ENCODE results near the gene MSMO1. TPM values are rescaled to one million over a fixed set of nuclear protein-coding genes. Genes with fewer than 3 reads are reported as not detected.

Gene MSMO1
- total RNA-seq, 1 experiment from 2014 or later: 53.9 TPM

- no peak overlapping the region for H3K27ac ChIP-seq (ENCODE audit: low read length)
- no TSS peak for BruUV-seq (replicated peaks)
- TF ChIP-seq POLR2AphosphoS5 (IDR thresholded peaks at IDR 0.05; ENCODE audit: low read depth, low read length): no peak
- TF ChIP-seq, protein P1, sequence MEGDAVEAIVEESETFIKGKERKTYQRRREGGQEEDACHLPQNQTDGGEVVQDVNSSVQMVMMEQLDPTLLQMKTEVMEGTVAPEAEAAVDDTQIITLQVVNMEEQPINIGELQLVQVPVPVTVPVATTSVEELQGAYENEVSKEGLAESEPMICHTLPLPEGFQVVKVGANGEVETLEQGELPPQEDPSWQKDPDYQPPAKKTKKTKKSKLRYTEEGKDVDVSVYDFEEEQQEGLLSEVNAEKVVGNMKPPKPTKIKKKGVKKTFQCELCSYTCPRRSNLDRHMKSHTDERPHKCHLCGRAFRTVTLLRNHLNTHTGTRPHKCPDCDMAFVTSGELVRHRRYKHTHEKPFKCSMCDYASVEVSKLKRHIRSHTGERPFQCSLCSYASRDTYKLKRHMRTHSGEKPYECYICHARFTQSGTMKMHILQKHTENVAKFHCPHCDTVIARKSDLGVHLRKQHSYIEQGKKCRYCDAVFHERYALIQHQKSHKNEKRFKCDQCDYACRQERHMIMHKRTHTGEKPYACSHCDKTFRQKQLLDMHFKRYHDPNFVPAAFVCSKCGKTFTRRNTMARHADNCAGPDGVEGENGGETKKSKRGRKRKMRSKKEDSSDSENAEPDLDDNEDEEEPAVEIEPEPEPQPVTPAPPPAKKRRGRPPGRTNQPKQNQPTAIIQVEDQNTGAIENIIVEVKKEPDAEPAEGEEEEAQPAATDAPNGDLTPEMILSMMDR (IDR thresholded peaks at IDR 0.05): no peak
- no peak for TF ChIP-seq TCF7L2 (IDR thresholded peaks at IDR 0.05; ENCODE audit: low read depth, low read length)
- TF ChIP-seq, protein P2, sequence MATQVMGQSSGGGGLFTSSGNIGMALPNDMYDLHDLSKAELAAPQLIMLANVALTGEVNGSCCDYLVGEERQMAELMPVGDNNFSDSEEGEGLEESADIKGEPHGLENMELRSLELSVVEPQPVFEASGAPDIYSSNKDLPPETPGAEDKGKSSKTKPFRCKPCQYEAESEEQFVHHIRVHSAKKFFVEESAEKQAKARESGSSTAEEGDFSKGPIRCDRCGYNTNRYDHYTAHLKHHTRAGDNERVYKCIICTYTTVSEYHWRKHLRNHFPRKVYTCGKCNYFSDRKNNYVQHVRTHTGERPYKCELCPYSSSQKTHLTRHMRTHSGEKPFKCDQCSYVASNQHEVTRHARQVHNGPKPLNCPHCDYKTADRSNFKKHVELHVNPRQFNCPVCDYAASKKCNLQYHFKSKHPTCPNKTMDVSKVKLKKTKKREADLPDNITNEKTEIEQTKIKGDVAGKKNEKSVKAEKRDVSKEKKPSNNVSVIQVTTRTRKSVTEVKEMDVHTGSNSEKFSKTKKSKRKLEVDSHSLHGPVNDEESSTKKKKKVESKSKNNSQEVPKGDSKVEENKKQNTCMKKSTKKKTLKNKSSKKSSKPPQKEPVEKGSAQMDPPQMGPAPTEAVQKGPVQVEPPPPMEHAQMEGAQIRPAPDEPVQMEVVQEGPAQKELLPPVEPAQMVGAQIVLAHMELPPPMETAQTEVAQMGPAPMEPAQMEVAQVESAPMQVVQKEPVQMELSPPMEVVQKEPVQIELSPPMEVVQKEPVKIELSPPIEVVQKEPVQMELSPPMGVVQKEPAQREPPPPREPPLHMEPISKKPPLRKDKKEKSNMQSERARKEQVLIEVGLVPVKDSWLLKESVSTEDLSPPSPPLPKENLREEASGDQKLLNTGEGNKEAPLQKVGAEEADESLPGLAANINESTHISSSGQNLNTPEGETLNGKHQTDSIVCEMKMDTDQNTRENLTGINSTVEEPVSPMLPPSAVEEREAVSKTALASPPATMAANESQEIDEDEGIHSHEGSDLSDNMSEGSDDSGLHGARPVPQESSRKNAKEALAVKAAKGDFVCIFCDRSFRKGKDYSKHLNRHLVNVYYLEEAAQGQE (IDR thresholded peaks at IDR 0.05; ENCODE audit: insufficient read depth in 1 of 2, low read depth in 2 of 2, low read length in 1 of 2): no peak
- no peak for TF ChIP-seq SIN3A (IDR thresholded peaks at IDR 0.05; ENCODE audit: borderline replicate concordance, insufficient read depth, low read depth, low read length)
- in situ Hi-C loops (cut with HindIII; ENCODE audit: low pct_unique_long_range_greater_than_20kb, low sequenced_read_pairs): no loop called here
- ChIA-PET CTCF (no interaction called here), POLR2A (no interaction called here)
- peaks cover 2% of the 10 kb centered on the region for H3K27me3 ChIP-seq (ENCODE audit: control insufficient read depth, insufficient read depth, low read length)
- H3K9me3 ChIP-seq (ENCODE audit: control insufficient read depth, insufficient read depth, low read depth, low read length): no peaks in the 10 kb centered on the region
- intact Hi-C loops (cut with micrococcal nuclease; ENCODE audit: unreplicated experiment): no loop called here
- no peak for DNase-seq (ENCODE audit: low read depth, low spot score)
- no peak overlapping the region for H3K4me3 ChIP-seq (ENCODE audit: low read depth in 2 of 2, low read length in 2 of 2)
- H3K36me3 ChIP-seq (ENCODE audit: control insufficient read depth, insufficient read depth, low read length): no peaks in the 10 kb centered on the region
- no peak for ATAC-seq
- no peaks in the 10 kb centered on the region for H3K4me1 ChIP-seq (ENCODE audit: control insufficient read depth, insufficient read depth, low read length)
Observed at GRCh38 chr4:165364452-165365080, 37.1 kb downstream of the MSMO1 start.

- TF ChIP-seq, protein P2 (IDR thresholded peaks at IDR 0.05; ENCODE audit: insufficient read depth in 1 of 2, low read depth in 2 of 2, low read length in 1 of 2): no peak
- no peak for TF ChIP-seq POLR2AphosphoS5 (IDR thresholded peaks at IDR 0.05; ENCODE audit: low read depth, low read length)
- TF ChIP-seq, protein P1 (IDR thresholded peaks at IDR 0.05): no peak
- no peak for TF ChIP-seq TCF7L2 (IDR thresholded peaks at IDR 0.05; ENCODE audit: low read depth, low read length)
- TF ChIP-seq SIN3A (IDR thresholded peaks at IDR 0.05; ENCODE audit: borderline replicate concordance, insufficient read depth, low read depth, low read length): no peak
- H3K9me3 ChIP-seq (ENCODE audit: control insufficient read depth, insufficient read depth, low read depth, low read length): no peaks in the 10 kb centered on the region
- DNase-seq (ENCODE audit: low read depth, low spot score) (no peak), ATAC-seq (no peak)
- ChIA-PET CTCF (no interaction called here), POLR2A (no interaction called here)
- no peak overlapping the region for H3K27ac ChIP-seq (ENCODE audit: low read length)
- intact Hi-C loops (cut with micrococcal nuclease; ENCODE audit: unreplicated experiment): no loop called here
- no peaks in the 10 kb centered on the region for H3K4me1 ChIP-seq (ENCODE audit: control insufficient read depth, insufficient read depth, low read length)
- no TSS peak for BruUV-seq (replicated peaks)
- in situ Hi-C loops (cut with HindIII; ENCODE audit: low pct_unique_long_range_greater_than_20kb, low sequenced_read_pairs): no loop called here
- H3K36me3 ChIP-seq (ENCODE audit: control insufficient read depth, insufficient read depth, low read length): no peaks in the 10 kb centered on the region
- H3K27me3 ChIP-seq (ENCODE audit: control insufficient read depth, insufficient read depth, low read length): no peaks in the 10 kb centered on the region
- H3K4me3 ChIP-seq (ENCODE audit: low read depth in 2 of 2, low read length in 2 of 2): no peak overlapping the region
Observed at GRCh38 chr4:165367040-165367439, 39.6 kb downstream of the MSMO1 start.
